ENCODE data around the gene CLEC16A.

- TF ChIP-seq TOE1 (IDR thresholded peaks at IDR 0.05; ENCODE audit: borderline replicate concordance) = no peak
- no peak for TF ChIP-seq TOE1 (CRISPR knock-in tag; IDR thresholded peaks at IDR 0.05; ENCODE audit: borderline replicate concordance, low read depth)
- TF ChIP-seq KLF1 (tag; IDR thresholded peaks at IDR 0.05) = no peak
- TF ChIP-seq FOXO4 (CRISPR knock-in tag; IDR thresholded peaks at IDR 0.05) = no peak
- no peak for TF ChIP-seq PRDM10 (IDR thresholded peaks at IDR 0.05; ENCODE audit: partially characterized antibody)
- TF ChIP-seq REST (IDR thresholded peaks at IDR 0.05; ENCODE audit: borderline replicate concordance) = no peak
- no peak for TF ChIP-seq REST (CRISPR knock-in tag; IDR thresholded peaks at IDR 0.05; ENCODE audit: low read depth)
- no peak for TF ChIP-seq BHLHE40 (IDR thresholded peaks at IDR 0.05; ENCODE audit: low read length)
- TF ChIP-seq NFYB (IDR thresholded peaks at IDR 0.05; ENCODE audit: extremely low read depth, insufficient read length) = no peak
These were observed 243.2 kb downstream of the CLEC16A start for GRCh38 chr16:11187522-11188023.

Data from K562 (cell line).